ENCODE measurements around the gene TDRD9.

DNA sequence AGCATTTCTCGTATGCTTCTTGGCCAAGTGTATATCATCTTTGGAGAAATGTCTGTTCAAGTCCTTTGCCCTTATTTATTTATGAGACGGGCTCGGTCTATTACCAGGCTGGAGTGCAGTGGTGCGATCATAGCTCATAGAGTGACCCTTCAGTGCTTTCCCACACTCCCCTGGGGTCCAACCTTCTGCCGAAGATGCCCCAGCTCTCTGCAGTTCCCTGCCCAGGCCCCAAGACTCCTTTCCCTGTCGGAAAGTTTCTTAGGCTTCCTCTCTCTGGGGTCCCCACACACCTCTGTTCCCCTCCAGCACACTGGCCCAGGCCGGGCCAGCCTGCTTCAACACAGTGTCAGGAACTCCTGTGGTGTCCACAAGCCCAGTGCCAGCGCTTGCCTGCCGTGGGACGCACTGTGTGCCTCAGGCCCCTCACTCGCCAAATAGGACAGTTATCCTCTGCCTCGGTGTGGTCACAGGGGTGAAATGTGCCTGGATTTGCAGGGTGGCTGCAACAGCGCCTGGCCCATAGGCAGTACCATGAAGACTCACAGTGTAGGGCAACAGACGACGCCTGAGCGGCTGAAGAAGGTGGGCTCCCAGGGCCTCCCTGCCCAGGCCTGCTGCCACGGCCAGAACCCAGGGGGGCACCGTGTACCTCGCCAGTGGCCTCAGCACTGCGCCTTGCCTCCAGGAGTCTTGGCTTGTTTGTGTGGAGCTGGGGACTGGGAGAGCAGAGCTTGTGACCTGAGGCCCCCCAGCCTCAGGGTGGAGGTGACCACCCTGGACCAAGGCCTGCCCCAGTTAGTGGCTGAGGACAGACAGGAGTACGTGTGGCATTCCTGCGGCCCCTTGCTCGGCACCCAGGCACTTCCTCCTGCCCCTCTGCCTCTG lies 152.4 kb downstream of the TDRD9 start:
- TF ChIP-seq EZH2phosphoT487 (IDR thresholded peaks at IDR 0.05; ENCODE audit: insufficient read depth, low read depth), result no peak
- no peak for TF ChIP-seq EZH2 (IDR thresholded peaks at IDR 0.05; ENCODE audit: insufficient read depth, poor library complexity, severe bottlenecking)
